Osteoblast (primary cell): ENCODE data around the gene FAM124A. TPM values are rescaled to one million over a fixed set of nuclear protein-coding genes. Genes with fewer than 3 reads are reported as not detected.

Experiments used
- DNase-seq: peaks from one replicate; pipeline ENCODE4 v3.0.0; 2011; ENCODE audit warnings: low spot score, mixed read lengths; ENCODE audit not compliant: insufficient read length; ENCODE audit errors: missing footprints
- H2AFZ ChIP-seq: 2 replicates; pipeline ENCODE4 v1.6.0; 2011; ENCODE audit warnings: mild to moderate bottlenecking, low read length
- H3K27ac ChIP-seq: 2 replicates; pipeline ENCODE4 v1.5.1; 2011; ENCODE audit warnings: mild to moderate bottlenecking, low read depth, low read length, moderate library complexity
- H3K27me3 ChIP-seq: 2 replicates; pipeline ENCODE4 v1.6.0; 2012; ENCODE audit warnings: mild to moderate bottlenecking, control low read depth, inconsistent platforms, low read length, moderate library complexity; ENCODE audit not compliant: insufficient read depth
- H3K36me3 ChIP-seq: 2 replicates; pipeline ENCODE4 v1.5.1; 2011; ENCODE audit warnings: mild to moderate bottlenecking, low read length, control low read depth, moderate library complexity; ENCODE audit not compliant: insufficient read depth
- H3K4me1 ChIP-seq: 2 replicates; pipeline ENCODE4 v1.5.1; 2011; ENCODE audit warnings: mild to moderate bottlenecking, low read length, control low read depth, moderate library complexity; ENCODE audit not compliant: insufficient read depth
- H3K4me2 ChIP-seq: 2 replicates; pipeline ENCODE4 v1.6.0; 2011; ENCODE audit warnings: mild to moderate bottlenecking, low read length; ENCODE audit not compliant: insufficient read depth
- H3K4me3 ChIP-seq: fragments of 200-600 bp; sonication (generic); 3 replicates; pipeline ENCODE4 v1.5.1; 2012; ENCODE audit warnings: mild to moderate bottlenecking, low read length, inconsistent platforms; ENCODE audit not compliant: insufficient read depth
- H3K79me2 ChIP-seq: 2 replicates; pipeline ENCODE4 v1.6.0; 2012; ENCODE audit warnings: mild to moderate bottlenecking, low read length, control low read depth, inconsistent platforms; ENCODE audit not compliant: insufficient read depth
- H3K9me3 ChIP-seq: 2 replicates; pipeline ENCODE4 v1.5.1; 2011; ENCODE audit warnings: low read depth, low read length, control low read depth
- H4K20me1 ChIP-seq: 2 replicates; pipeline ENCODE4 v1.6.0; 2012; ENCODE audit warnings: mild to moderate bottlenecking, low read length, control low read depth; ENCODE audit not compliant: insufficient read depth
- total RNA-seq: library from RNA; depleted of rRNA; stranded (reverse); fragments of >200 nt; gene quantifications from 2 replicates; pipeline ENCODE4 v1.2.3, GENCODE V29; 2012
- TF ChIP-seq, protein P1 (sequence below): IDR thresholded peaks from 2 replicates; pipeline ENCODE4 v1.5.1; 2011; ENCODE audit warnings: mild to moderate bottlenecking, low read depth, low read length, moderate library complexity; ENCODE audit errors: extremely low read depth

The FAM124A gene
- total RNA-seq, 1 donor: 1.1 TPM

DNA sequence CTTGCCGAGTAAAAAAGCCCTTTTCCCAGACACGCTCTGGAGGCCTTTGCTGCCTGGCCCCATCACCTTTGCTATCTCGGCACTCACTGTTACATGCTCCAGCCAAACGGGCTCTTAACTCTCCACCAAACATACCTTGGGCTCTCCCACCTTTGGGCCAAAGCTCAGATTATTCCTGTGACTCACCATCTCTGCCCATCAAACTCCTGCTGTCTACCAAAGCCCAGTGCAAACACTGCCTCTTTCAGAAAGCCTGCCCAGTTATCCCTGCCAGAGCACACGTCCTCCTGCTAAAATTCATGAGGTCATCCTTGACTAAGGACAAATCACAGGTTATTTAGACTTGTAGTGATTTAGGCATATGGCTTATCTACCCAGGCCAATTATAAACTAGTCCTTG, 69.1 kb downstream of the FAM124A start:
- Histone ChIP-seq H2AFZ (no peak overlapping the region), H3K36me3 (no peaks in the 10 kb centered on the region), H4K20me1 (no peaks in the 10 kb centered on the region), H3K4me2 (no peak overlapping the region), H3K27me3 (peaks cover 7% of the 10 kb centered on the region), H3K27ac (no peak overlapping the region), H3K79me2 (no peaks in the 10 kb centered on the region), H3K4me1 (peaks cover 16% of the 10 kb centered on the region), H3K4me3 (no peak overlapping the region), H3K9me3 (no peaks in the 10 kb centered on the region)
- DNase-seq: no peak
- TF ChIP-seq, protein P1, sequence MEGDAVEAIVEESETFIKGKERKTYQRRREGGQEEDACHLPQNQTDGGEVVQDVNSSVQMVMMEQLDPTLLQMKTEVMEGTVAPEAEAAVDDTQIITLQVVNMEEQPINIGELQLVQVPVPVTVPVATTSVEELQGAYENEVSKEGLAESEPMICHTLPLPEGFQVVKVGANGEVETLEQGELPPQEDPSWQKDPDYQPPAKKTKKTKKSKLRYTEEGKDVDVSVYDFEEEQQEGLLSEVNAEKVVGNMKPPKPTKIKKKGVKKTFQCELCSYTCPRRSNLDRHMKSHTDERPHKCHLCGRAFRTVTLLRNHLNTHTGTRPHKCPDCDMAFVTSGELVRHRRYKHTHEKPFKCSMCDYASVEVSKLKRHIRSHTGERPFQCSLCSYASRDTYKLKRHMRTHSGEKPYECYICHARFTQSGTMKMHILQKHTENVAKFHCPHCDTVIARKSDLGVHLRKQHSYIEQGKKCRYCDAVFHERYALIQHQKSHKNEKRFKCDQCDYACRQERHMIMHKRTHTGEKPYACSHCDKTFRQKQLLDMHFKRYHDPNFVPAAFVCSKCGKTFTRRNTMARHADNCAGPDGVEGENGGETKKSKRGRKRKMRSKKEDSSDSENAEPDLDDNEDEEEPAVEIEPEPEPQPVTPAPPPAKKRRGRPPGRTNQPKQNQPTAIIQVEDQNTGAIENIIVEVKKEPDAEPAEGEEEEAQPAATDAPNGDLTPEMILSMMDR: no peak

DNA sequence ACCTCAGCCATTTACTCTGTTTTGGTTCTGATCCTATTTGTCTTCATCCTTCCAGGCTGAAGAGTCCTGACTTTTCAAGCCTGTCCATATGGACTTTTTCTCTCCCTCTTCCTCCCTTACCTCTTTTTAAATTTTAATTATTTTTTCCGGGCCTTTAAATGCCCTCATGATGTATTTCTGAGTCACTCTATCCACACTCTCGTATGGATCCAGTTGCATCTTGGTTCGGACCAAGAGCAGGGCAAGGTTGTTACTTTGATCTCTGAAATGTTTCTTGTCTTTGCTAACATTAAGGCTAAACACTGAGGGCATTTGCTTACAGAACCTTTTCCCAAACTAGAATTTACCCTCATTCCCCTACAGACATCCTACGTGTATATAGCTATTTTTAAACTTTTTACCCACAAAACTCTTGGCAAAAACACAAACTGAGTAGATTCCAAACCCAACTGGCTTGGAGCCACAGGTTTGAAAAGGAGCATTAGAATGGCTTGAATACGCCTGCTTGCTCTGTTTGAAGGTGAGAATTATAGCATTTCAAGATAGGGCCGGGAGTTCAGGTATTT, 69.9 kb downstream of the FAM124A start:
- TF ChIP-seq, protein P1: no peak
- no peaks in the 10 kb centered on the region for H3K79me2 ChIP-seq
- H3K4me1 ChIP-seq: peaks cover 16% of the 10 kb centered on the region
- H3K4me3 ChIP-seq: no peak overlapping the region
- H3K27ac ChIP-seq: peak overlapping the region; percentile 53
- no peaks in the 10 kb centered on the region for H3K9me3 ChIP-seq
- H3K4me2 ChIP-seq: peak overlapping the region; percentile 28
- DNase-seq: no peak
- peaks cover 7% of the 10 kb centered on the region for H3K27me3 ChIP-seq
- no peaks in the 10 kb centered on the region for H3K36me3 ChIP-seq
- no peak overlapping the region for H2AFZ ChIP-seq
- H4K20me1 ChIP-seq: no peaks in the 10 kb centered on the region

DNA sequence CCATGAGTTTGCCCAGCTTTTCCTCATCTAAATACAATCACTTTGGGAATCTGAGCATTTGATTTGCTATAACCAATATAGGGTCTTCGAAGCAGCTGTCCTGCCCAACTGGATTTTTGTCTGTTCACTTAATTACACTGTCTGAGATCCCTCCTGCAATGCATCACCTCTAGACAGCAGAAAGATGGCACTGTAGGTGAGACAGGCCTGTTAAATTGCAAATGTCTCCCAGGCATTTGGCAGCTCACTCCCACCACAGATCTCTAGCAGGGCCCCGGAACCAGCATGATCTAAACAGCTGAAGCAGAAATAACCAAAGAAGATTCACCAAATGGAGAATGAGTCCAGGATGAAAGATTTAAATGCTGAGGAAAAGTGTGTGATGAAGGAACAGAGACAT, 75.4 kb downstream of the FAM124A start:
- H3K36me3 ChIP-seq: no peaks in the 10 kb centered on the region
- TF ChIP-seq, protein P1: no peak
- H3K4me2 ChIP-seq: no peak overlapping the region
- H4K20me1 ChIP-seq: no peaks in the 10 kb centered on the region
- peaks cover under 1% of the 10 kb centered on the region for H3K4me1 ChIP-seq
- no peaks in the 10 kb centered on the region for H3K9me3 ChIP-seq
- no peak for DNase-seq
- H3K4me3 ChIP-seq: no peak overlapping the region
- H3K79me2 ChIP-seq: no peaks in the 10 kb centered on the region
- H3K27me3 ChIP-seq: no peaks in the 10 kb centered on the region
- H2AFZ ChIP-seq: no peak overlapping the region
- no peak overlapping the region for H3K27ac ChIP-seq

DNA sequence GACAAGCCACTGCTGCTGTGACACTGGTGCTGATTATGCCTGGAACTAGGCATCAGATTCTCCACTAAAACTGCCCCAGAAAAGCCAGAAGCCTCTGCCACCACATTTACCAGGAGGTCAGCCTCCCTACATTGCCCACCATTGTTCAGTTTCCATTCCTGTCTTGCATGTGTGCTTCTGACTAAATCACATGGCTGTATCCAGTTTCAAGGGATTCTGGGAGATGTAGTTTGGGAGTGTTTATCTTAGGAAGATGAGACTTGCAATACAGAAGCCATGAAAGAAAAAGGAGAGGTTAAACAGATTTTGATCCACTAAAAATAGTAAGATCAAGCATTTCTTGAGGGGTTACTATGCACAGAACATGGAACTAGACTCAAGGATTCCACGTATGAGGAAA, 76.6 kb downstream of the FAM124A start:
- Histone ChIP-seq H3K9me3 (no peaks in the 10 kb centered on the region), H4K20me1 (no peaks in the 10 kb centered on the region), H3K4me3 (no peak overlapping the region), H3K4me1 (no peaks in the 10 kb centered on the region), H3K27me3 (no peaks in the 10 kb centered on the region), H3K36me3 (no peaks in the 10 kb centered on the region), H3K27ac (no peak overlapping the region), H3K4me2 (no peak overlapping the region), H3K79me2 (no peaks in the 10 kb centered on the region), H2AFZ (no peak overlapping the region)
- TF ChIP-seq, protein P1: no peak
- no peak for DNase-seq
